H1 (cell line): ENCODE results near the gene WDR44. TPM values are rescaled to one million over a fixed set of nuclear protein-coding genes. Genes with fewer than 3 reads are reported as not detected.
A peak's percentile ranks its signal among the peaks of the same experiment; 100 is the strongest.

ENCODE experiments used
- microRNA counts: library from miRNA; unstranded; fragments of <30 nt; microRNA quantifications from one replicate; lab custom pipeline; 2015
- microRNA-seq, 2 experiments: library from miRNA; unstranded; fragments of <30 nt; microRNA quantifications; one replicate each; pipeline versions ENCODE4 to v1.2.0, GENCODE V29; 2016 to 2020; ENCODE audit warnings: borderline microRNAs expressed in 2 of 2, borderline number of aligned reads in 2 of 2, borderline replicate concordance in 1 of 2
- polyA plus RNA-seq, 7 experiments: library from polyadenylated mRNA; depleted of rRNA in 3 of 7; stranded (reverse) in 5 of 7; unstranded in 2 of 7; fragments of >200 nt in 5 of 7; fragments of 200-250 nt in 2 of 7; gene quantifications; 1 replicate in 5 of 7; 2 replicates in 1 of 7; 4 replicates in 1 of 7; pipeline versions ENCODE4 v1.2.1 to v1.2.3, GENCODE V29; 2011 to 2013; ENCODE audit warnings: missing spikeins in 2 of 7, mixed read lengths in 2 of 7
- small RNA-seq: library from polyadenylated mRNA; stranded (forward); fragments of <200 nt; extraction: miRNeasy Mini kit (QIAGEN cat#:217004); gene quantifications from one replicate; pipeline ENCODE3, GENCODE V24; 2013; ENCODE audit not compliant: insufficient read depth
- total RNA-seq: library from RNA; stranded (reverse); fragmentation: NEBNext Ultra II Directional; extraction: Animal tissue kit (Norgen Biotek cat#: 25700); gene quantifications from 2 replicates; pipeline ENCODE4 v1.2.1, GENCODE V29; 2021

Gene WDR44
- total and polyA plus RNA-seq, 2 of the 8 experiments (the other 6 are each of a cell fraction or from before 2014, with no cell fraction given), result 5.1 to 17.2 TPM

MicroRNA genes within 50 kb of the gene (microRNA counts, 767-probe panel; counts per million panel counts)
- microRNA hsa-miR-1277-3p (lab: Ali Mortazavi, UCI), result 879 counts per million, percentile 95 among the panel's probes with 10 or more counts

Small RNAs within 50 kb of the gene (microRNA-seq; reads per million reads assigned to microRNA genes)
- gene MIR1277, result 4.4 to 4.9 reads per million in 2 experiments

Small RNAs within 50 kb of the gene (small RNA-seq; reads per million reads assigned to genes)
- not detected for gene MIR1277

Other genes starting within 250 kb of the WDR44 start
- gene KLHL13, start 229.3 kb upstream of the WDR44 start, total RNA-seq, result 10.0 and 12.8 TPM in 2 replicates
- 3.9 and 6.4 TPM in 2 replicates for gene KLHL13, start 229.3 kb upstream of the WDR44 start, polyA plus RNA-seq (2011; rRNA removed)
- gene DOCK11, start 149.7 kb downstream of the WDR44 start, total RNA-seq, result 11.9 and 12.0 TPM in 2 replicates
- 2.8 and 4.9 TPM in 2 replicates for gene DOCK11, start 149.7 kb downstream of the WDR44 start, polyA plus RNA-seq (2011; rRNA removed)